Gastroesophageal sphincter (tissue), 3 donors: ENCODE data around the gene PIK3CA.

Experiments
- EP300 ChIP-seq: sonication (generic); formaldehyde crosslinking; IDR thresholded peaks from one replicate; pipeline ENCODE4 v1.6.1; 2017; ENCODE audit warnings: antibody characterized with exemption, mild to moderate bottlenecking
- POLR2A ChIP-seq, 2 donors: fragments of 450-650 bp; IDR thresholded peaks; one replicate each; pipeline ENCODE4 v1.6.1; 2017; ENCODE audit warnings: antibody characterized with exemption in 2 of 2, mild to moderate bottlenecking in 2 of 2, moderate library complexity in 1 of 2
- POLR2AphosphoS5 ChIP-seq: sonication (generic); formaldehyde crosslinking; IDR thresholded peaks from one replicate; pipeline ENCODE4 v1.6.1; 2017; ENCODE audit warnings: antibody characterized with exemption
- TF ChIP-seq, protein P1 (sequence below), 4 experiments: fragments of 200-600 bp in 2 of 4; fragments of 450-650 bp in 2 of 4; sonication (generic) in 1 of 4; IDR thresholded peaks; one replicate each; pipeline ENCODE4 v1.5.1; 2017 to 2019; ENCODE audit warnings: antibody characterized with exemption in 4 of 4, mild to moderate bottlenecking in 2 of 4, moderate library complexity in 2 of 4

DNA sequence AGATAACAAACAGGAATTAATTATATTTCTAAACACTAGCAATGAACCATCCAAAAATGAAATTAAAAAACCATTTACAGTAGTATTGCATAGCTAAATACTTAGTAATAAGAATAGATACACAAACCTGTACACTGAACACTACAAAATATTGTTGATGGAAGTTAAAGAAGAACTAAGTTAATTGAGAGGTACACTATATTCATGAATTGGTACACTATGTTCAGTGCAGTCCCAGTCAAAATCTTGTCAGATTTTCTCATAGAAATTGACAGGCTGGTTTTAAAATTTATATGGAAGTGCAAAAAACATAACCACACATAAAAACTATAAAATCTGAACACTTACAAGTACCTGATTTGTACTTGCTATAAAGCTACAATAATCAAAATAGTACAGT lies 24.4 kb downstream of the PIK3CA start:
- TF ChIP-seq, protein P1, sequence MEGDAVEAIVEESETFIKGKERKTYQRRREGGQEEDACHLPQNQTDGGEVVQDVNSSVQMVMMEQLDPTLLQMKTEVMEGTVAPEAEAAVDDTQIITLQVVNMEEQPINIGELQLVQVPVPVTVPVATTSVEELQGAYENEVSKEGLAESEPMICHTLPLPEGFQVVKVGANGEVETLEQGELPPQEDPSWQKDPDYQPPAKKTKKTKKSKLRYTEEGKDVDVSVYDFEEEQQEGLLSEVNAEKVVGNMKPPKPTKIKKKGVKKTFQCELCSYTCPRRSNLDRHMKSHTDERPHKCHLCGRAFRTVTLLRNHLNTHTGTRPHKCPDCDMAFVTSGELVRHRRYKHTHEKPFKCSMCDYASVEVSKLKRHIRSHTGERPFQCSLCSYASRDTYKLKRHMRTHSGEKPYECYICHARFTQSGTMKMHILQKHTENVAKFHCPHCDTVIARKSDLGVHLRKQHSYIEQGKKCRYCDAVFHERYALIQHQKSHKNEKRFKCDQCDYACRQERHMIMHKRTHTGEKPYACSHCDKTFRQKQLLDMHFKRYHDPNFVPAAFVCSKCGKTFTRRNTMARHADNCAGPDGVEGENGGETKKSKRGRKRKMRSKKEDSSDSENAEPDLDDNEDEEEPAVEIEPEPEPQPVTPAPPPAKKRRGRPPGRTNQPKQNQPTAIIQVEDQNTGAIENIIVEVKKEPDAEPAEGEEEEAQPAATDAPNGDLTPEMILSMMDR (IDR thresholded peaks at IDR 0.05) = no peak
- TF ChIP-seq POLR2A (IDR thresholded peaks at IDR 0.05) = no peak
- TF ChIP-seq POLR2AphosphoS5 = no peak
- TF ChIP-seq EP300 = no peak
